HG02973 (cell line): ENCODE measurements around the gene USP5.
A peak's percentile ranks its signal among the peaks of the same experiment; 100 is the strongest.

ENCODE experiments used
- ATAC-seq: cut with Tn5 transposase; IDR thresholded peaks from one replicate; pipeline ENCODE4 v1.9.1; 2021; ENCODE audit warnings: moderate library complexity; ENCODE audit not compliant: unreplicated experiment

USP5 gene

GRCh38 chr12:6851921-6852650 lies at the start of gene USP5:
TSS of gene USP5 (plus strand) at chr12:6852150. CDS start at chr12:6852180, 30 bp downstream.
- ATAC-seq: peak; percentile 65

- no peak for ATAC-seq
Measured at GRCh38 chr12:6807170-6807569, 44.8 kb upstream of the USP5 start.

GRCh38 chr12:6809056-6809455 lies 42.9 kb upstream of the USP5 start:
- no peak for ATAC-seq

- ATAC-seq: no peak
Measured at GRCh38 chr12:6810758-6811157, 41.2 kb upstream of the USP5 start.

GRCh38 chr12:6813363-6813762 lies 38.6 kb upstream of the USP5 start:
- no peak for ATAC-seq

- ATAC-seq: no peak
Measured at GRCh38 chr12:6816598-6816997, 35.4 kb upstream of the USP5 start.

- ATAC-seq: no peak
Measured at GRCh38 chr12:6817098-6817497, 34.9 kb upstream of the USP5 start.

- ATAC-seq: no peak
Measured at GRCh38 chr12:6817662-6818157, 34.2 kb upstream of the USP5 start.

GRCh38 chr12:6818222-6818621 lies 33.7 kb upstream of the USP5 start:
- no peak for ATAC-seq

GRCh38 chr12:6818645-6819044 lies 33.3 kb upstream of the USP5 start:
- no peak for ATAC-seq

GRCh38 chr12:6819106-6820030 lies 32.6 kb upstream of the USP5 start:
- ATAC-seq: no peak

- no peak for ATAC-seq
Measured at GRCh38 chr12:6820166-6820565, 31.8 kb upstream of the USP5 start.

- ATAC-seq: no peak
Measured at GRCh38 chr12:6821591-6822425, 30.1 kb upstream of the USP5 start, which contains the start of gene GPR162. TSS of gene GPR162 (plus strand) at chr12:6821821. CDS start at chr12:6823899, 2,078 bp downstream.

- ATAC-seq: no peak
Measured at GRCh38 chr12:6822426-6823135, 29.4 kb upstream of the USP5 start.

- no peak for ATAC-seq
Measured at GRCh38 chr12:6823182-6824084, 28.5 kb upstream of the USP5 start.

- ATAC-seq: no peak
Measured at GRCh38 chr12:6824085-6824775, 27.7 kb upstream of the USP5 start.

GRCh38 chr12:6824901-6825381 lies 27.0 kb upstream of the USP5 start:
- ATAC-seq: no peak

- ATAC-seq: no peak
Measured at GRCh38 chr12:6825398-6826124, 26.4 kb upstream of the USP5 start.
